Liver (tissue), 9 donors: ENCODE measurements around the gene MRGPRF. TPM values are rescaled to one million over a fixed set of nuclear protein-coding genes. Genes with fewer than 3 reads are reported as not detected.

Experiments used
- DNase-seq: peaks from one replicate; pipeline ENCODE4 v3.0.0-alpha.2; 2017; ENCODE audit warnings: low spot score
- H3K27ac ChIP-seq, 2 donors: one replicate each; pipeline ENCODE4 v1.7.0; 2013; ENCODE audit warnings: inconsistent platforms in 2 of 2, low read length in 2 of 2, control low read depth in 1 of 2, low read depth in 1 of 2, mild to moderate bottlenecking in 1 of 2
- H3K27me3 ChIP-seq, 4 donors: one replicate each; pipeline versions ENCODE4 v1.6.1 to v1.7.0; 2013; ENCODE audit warnings: low read length in 3 of 4, inconsistent platforms in 1 of 4, mild to moderate bottlenecking in 1 of 4, moderate library complexity in 1 of 4; ENCODE audit not compliant: control insufficient read depth in 4 of 4, insufficient read depth in 4 of 4
- H3K36me3 ChIP-seq, 4 donors: one replicate each; pipeline versions ENCODE4 v1.6.1 to v1.7.0; 2013; ENCODE audit warnings: low read length in 3 of 4, mild to moderate bottlenecking in 3 of 4, low read depth in 1 of 4, moderate library complexity in 1 of 4; ENCODE audit not compliant: control insufficient read depth in 4 of 4, insufficient read depth in 3 of 4
- H3K4me1 ChIP-seq, 4 donors: one replicate each; pipeline versions ENCODE4 v1.6.1 to v1.7.0; 2013; ENCODE audit warnings: low read length in 3 of 4, mild to moderate bottlenecking in 3 of 4, moderate library complexity in 1 of 4; ENCODE audit not compliant: control insufficient read depth in 4 of 4, insufficient read depth in 4 of 4
- H3K4me3 ChIP-seq, 3 donors: one replicate each; pipeline versions ENCODE4 v1.6.1 to v1.7.0; 2013; ENCODE audit warnings: low read length in 3 of 3, control low read depth in 1 of 3, low read depth in 1 of 3, mild to moderate bottlenecking in 1 of 3
- H3K9ac ChIP-seq, 2 donors: one replicate each; pipeline ENCODE4 v1.7.0; 2013; ENCODE audit warnings: low read length in 2 of 2, mild to moderate bottlenecking in 2 of 2, moderate library complexity in 2 of 2, control low read depth in 1 of 2, low read depth in 1 of 2
- H3K9me3 ChIP-seq, 4 donors: one replicate each; pipeline versions ENCODE4 v1.6.1 to v1.7.0; 2013; ENCODE audit warnings: low read length in 3 of 4; ENCODE audit not compliant: control insufficient read depth in 4 of 4
- ATF3 ChIP-seq: IDR thresholded peaks from 2 replicates; pipeline ENCODE4 v1.6.1; 2016; ENCODE audit warnings: antibody characterized with exemption
- CTCF ChIP-seq: fragments of 150-350 bp; IDR thresholded peaks from 2 replicates; pipeline ENCODE4 v1.5.1; 2017; ENCODE audit warnings: improper control_type of control experiment, low read depth, low read length; ENCODE audit not compliant: missing input control
- EGR1 ChIP-seq, 2 donors: IDR thresholded peaks; 2 replicates each; pipeline ENCODE4 v1.6.1; 2016 to 2018; ENCODE audit warnings: antibody characterized with exemption in 2 of 2, low read depth in 2 of 2
- FOXA1 ChIP-seq: IDR thresholded peaks from 2 replicates; pipeline ENCODE4 v1.6.1; 2016; ENCODE audit warnings: antibody characterized with exemption
- FOXA2 ChIP-seq: IDR thresholded peaks from 2 replicates; pipeline ENCODE4 v1.6.1; 2016; ENCODE audit warnings: antibody characterized with exemption
- GABPA ChIP-seq, 2 donors: IDR thresholded peaks in 1 of 2; conservative IDR thresholded peaks in 1 of 2; 2 replicates each; pipeline ENCODE4 v1.6.1; 2016; ENCODE audit warnings: antibody characterized with exemption in 2 of 2, mild to moderate bottlenecking in 1 of 2, moderate library complexity in 1 of 2
- HNF4A ChIP-seq, 2 donors: conservative IDR thresholded peaks; 2 replicates each; pipeline ENCODE4 v1.6.1; 2016; ENCODE audit warnings: antibody characterized with exemption in 2 of 2, mild to moderate bottlenecking in 2 of 2
- HNF4G ChIP-seq: IDR thresholded peaks from 2 replicates; pipeline ENCODE4 v1.6.1; 2016; ENCODE audit warnings: antibody characterized with exemption
- JUND ChIP-seq, 2 donors: IDR thresholded peaks; 2 replicates each; pipeline ENCODE4 v1.6.1; 2016; ENCODE audit warnings: antibody characterized with exemption in 2 of 2
- MAX ChIP-seq: IDR thresholded peaks from 2 replicates; pipeline ENCODE4 v1.6.1; 2016; ENCODE audit warnings: antibody characterized with exemption
- NR2F2 ChIP-seq: IDR thresholded peaks from 2 replicates; pipeline ENCODE4 v1.6.1; 2016; ENCODE audit warnings: antibody characterized with exemption
- RAD21 ChIP-seq, 2 donors: IDR thresholded peaks; 2 replicates each; pipeline ENCODE4 v1.6.1; 2016; ENCODE audit warnings: antibody characterized with exemption in 2 of 2, mild to moderate bottlenecking in 2 of 2
- RXRA ChIP-seq, 2 donors: IDR thresholded peaks; 2 replicates each; pipeline ENCODE4 v1.6.1; 2017 to 2018; ENCODE audit warnings: antibody characterized with exemption in 2 of 2, mild to moderate bottlenecking in 1 of 2
- SP1 ChIP-seq: IDR thresholded peaks from 2 replicates; pipeline ENCODE4 v1.6.1; 2018; ENCODE audit warnings: antibody characterized with exemption, mild to moderate bottlenecking
- TAF1 ChIP-seq: conservative IDR thresholded peaks from 2 replicates; pipeline ENCODE4 v1.6.1; 2016; ENCODE audit warnings: antibody characterized with exemption, mild to moderate bottlenecking
- YY1 ChIP-seq: IDR thresholded peaks from 2 replicates; pipeline ENCODE4 v1.6.1; 2016; ENCODE audit warnings: antibody characterized with exemption, mild to moderate bottlenecking
- ZBTB33 ChIP-seq: IDR thresholded peaks from 2 replicates; pipeline ENCODE4 v1.6.1; 2016; ENCODE audit warnings: antibody characterized with exemption
- WGBS: extraction: QIAGEN DNeasy Blood & Tissue Kit; methylation state at CpG from one replicate; pipeline ENCODE4 v1.1.7; 2013; 5-methylcytosine and 5-hydroxymethylcytosine counted together
- polyA plus RNA-seq, 2 donors: library from polyadenylated mRNA; stranded (reverse) in 1 of 2; unstranded in 1 of 2; fragments of 200-250 nt in 1 of 2; fragments of >200 nt in 1 of 2; fragmentation: Nextera tagmentation in 1 of 2; extraction: Ambion mirVana in 1 of 2; gene quantifications; one replicate each; pipeline versions ENCODE4 v1.2.1 to v1.2.3, GENCODE V29; 2013 to 2015
- total RNA-seq, 2 donors: library from RNA; depleted of rRNA; stranded (reverse); fragments of >200 nt; gene quantifications; one replicate each; pipeline ENCODE4 v1.2.3, GENCODE V29; 2014
- donor health status: healthy.
- donor health status: healthy.
- donor health status: healthy.
- donor health status: healthy.
- donor health status: healthy.

The MRGPRF gene
- total and polyA plus RNA-seq, 4 donors = 1.1 to 4.8 (median 2.5) TPM

- H3K27me3 ChIP-seq = no peaks in the 10 kb centered on the region
- no peak overlapping the region for H3K9ac ChIP-seq
- WGBS = 61% methylated on average over 22 of the region's 22 CpGs
- H3K27ac ChIP-seq = peak overlapping the region in 1 of 2 donors; percentile 47
- H3K36me3 ChIP-seq = peaks cover 0 to 33% (median 5%) of the 10 kb centered on the region in 4 donors
- no peak for DNase-seq
- peaks cover 18 to 52% (median 45%) of the 10 kb centered on the region in 4 donors for H3K4me1 ChIP-seq
- H3K4me3 ChIP-seq = no peak overlapping the region
- no peak for TF ChIP-seq NR2F2
- peak in 1 of 2 donors; percentile 37 for TF ChIP-seq HNF4A (conservative IDR thresholded peaks at IDR 0.05)
- no peaks in the 10 kb centered on the region for H3K9me3 ChIP-seq
Observed at GRCh38 chr11:69055598-69056516, 42.8 kb upstream of the MRGPRF start.

- Histone ChIP-seq H3K27ac (peak overlapping the region; percentile 47 to 72), H3K27me3 (no peaks in the 10 kb centered on the region), H3K4me3 (no peak overlapping the region), H3K4me1 (peaks cover 18 to 56% (median 50%) of the 10 kb centered on the region in 4 donors), H3K9me3 (no peaks in the 10 kb centered on the region), H3K36me3 (peaks cover 0 to 29% (median 5%) of the 10 kb centered on the region in 4 donors), H3K9ac (peak overlapping the region in 1 of 2 donors; percentile 33)
- DNase-seq = no peak
- 39% methylated on average over 21 of the region's 21 CpGs for WGBS
- peak in 1 of 2 donors; percentile 45 for TF ChIP-seq RAD21 (IDR thresholded peaks at IDR 0.05)
- no peak for TF ChIP-seq ATF3
- peak; percentile 92 to 93 for TF ChIP-seq HNF4A (conservative IDR thresholded peaks at IDR 0.05)
- TF ChIP-seq HNF4G = peak; percentile 85
- peak; percentile 53 for TF ChIP-seq RXRA (IDR thresholded peaks at IDR 0.05)
- TF ChIP-seq SP1 = peak; percentile 73
Observed at GRCh38 chr11:69055212-69055586, 42.2 kb upstream of the MRGPRF start.

- WGBS = 82% methylated on average over 31 of the region's 31 CpGs
- no peak for DNase-seq
- Histone ChIP-seq H3K4me3 (no peak overlapping the region), H3K27ac (peak overlapping the region; percentile 47 to 72), H3K27me3 (no peaks in the 10 kb centered on the region), H3K36me3 (peaks cover 0 to 23% (median 3%) of the 10 kb centered on the region in 4 donors), H3K9ac (peak overlapping the region in 1 of 2 donors; percentile 33), H3K9me3 (no peaks in the 10 kb centered on the region), H3K4me1 (peaks cover 24 to 62% (median 55%) of the 10 kb centered on the region in 4 donors)
- no peak for TF ChIP-seq SP1
- no peak for TF ChIP-seq MAX
- no peak for TF ChIP-seq HNF4A (conservative IDR thresholded peaks at IDR 0.05)
- no peak for TF ChIP-seq CTCF
- TF ChIP-seq HNF4G = no peak
- TF ChIP-seq FOXA2 = no peak
- no peak for TF ChIP-seq RAD21 (IDR thresholded peaks at IDR 0.05)
- TF ChIP-seq YY1 = no peak
- no peak for TF ChIP-seq ZBTB33
- TF ChIP-seq GABPA (IDR thresholded peaks at IDR 0.05 in 1 of 2, conservative IDR thresholded peaks at IDR 0.05 in 1 of 2) = no peak
- TF ChIP-seq TAF1 = no peak
- TF ChIP-seq NR2F2 = no peak
- TF ChIP-seq ATF3 = no peak
- TF ChIP-seq FOXA1 = no peak
- TF ChIP-seq EGR1 (IDR thresholded peaks at IDR 0.05; ENCODE audit: low read depth in 2 of 2) = no peak
- no peak for TF ChIP-seq RXRA (IDR thresholded peaks at IDR 0.05)
- TF ChIP-seq JUND (IDR thresholded peaks at IDR 0.05) = no peak
Observed at GRCh38 chr11:69054397-69055211, 41.6 kb upstream of the MRGPRF start.
